Stimulated activated CD8-positive, alpha-beta memory T cell treated with anti-CD3 and anti-CD28 coated beads, Interleukin-2, amount 100 ng/mL, for 48 hours (primary cell): Measurements from ENCODE around the gene SLC35A2.

ENCODE experiments used
- DNase-seq, 2 donors: peaks; one replicate each; pipeline ENCODE4 v3.0.0-alpha.2; 2020; ENCODE audit warnings: low read depth in 2 of 2

The SLC35A2 gene

GRCh38 chrX:48927736-48928382, 16.4 kb upstream of the SLC35A2 start:
- no peak for DNase-seq

DNA sequence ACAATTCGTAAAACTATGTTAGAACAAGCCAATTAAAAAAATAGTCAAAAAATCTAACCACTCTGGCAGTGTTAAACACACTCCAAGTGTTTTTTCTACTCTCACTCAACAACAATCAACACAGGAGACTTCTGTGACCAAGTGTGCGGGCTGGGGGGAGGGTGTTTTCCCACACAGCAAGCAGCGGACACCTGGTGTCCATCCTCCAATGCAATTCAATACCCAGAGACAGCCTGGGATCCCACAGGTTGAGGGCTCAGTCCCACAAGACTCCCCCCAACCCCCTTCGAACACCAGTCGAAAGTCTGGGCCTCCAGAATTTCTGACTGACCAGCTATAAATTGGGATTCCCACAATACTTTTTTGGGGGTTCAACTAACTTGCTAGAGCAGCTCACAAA, 15.7 kb upstream of the SLC35A2 start:
- no peak for DNase-seq

DNA sequence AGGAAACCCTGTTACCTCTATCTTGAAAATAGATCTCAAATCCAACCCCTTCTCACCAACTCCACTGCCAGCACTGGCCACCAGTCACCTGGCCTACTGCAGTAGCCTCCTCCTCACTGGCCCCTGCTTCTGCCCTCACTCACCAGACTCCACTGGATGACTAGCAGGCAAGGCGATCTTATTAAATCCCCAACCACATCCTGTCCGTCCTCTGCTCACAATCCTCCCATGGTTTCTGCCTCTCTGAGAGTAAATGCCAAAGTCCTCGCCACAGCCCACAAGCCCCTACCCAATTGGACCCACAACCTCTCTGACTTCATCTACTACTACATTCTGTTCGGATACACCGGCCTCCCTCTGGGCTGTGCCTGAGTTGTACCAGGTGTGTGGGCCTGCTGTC, 12.8 kb upstream of the SLC35A2 start:
- no peak for DNase-seq

DNA sequence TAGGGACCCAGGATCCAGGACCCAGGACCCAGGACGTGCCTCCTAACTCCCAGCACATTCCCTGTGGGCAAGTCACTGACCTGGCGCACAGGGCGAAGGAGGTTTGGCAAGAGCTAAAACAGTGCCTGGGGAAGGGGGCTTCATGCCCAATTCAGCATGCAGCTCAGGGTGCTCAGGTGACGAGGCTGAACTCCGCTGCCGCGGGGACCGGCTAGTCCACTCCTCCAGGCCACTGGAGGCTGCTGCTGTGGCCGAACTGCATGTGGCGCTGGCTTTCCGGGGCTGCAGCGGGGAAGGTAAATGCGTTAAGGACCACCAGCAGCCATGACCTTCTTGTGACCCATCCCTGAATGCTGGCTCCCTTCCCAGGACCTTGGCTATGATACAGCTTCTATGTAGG, 12.3 kb upstream of the SLC35A2 start:
- no peak for DNase-seq

DNA sequence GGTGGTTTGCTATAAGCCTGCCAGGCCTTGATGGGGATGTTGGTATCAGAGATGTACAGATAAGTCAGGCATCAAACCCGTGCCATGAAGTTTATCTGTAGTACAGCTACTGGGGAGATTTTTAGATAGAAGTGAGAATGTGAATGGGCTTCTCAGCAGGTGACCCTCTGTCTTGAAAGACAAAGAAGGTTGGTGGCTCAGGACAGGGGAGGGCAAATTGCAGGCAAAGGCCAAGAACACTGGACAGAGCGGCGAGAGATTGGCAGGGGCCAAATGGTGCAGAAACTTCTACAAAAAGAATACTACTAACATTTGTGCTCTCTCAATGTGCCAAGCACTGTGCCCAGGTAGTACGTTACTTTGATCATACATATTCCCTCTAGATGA, 9.3 kb upstream of the SLC35A2 start:
- no peak for DNase-seq

GRCh38 chrX:48919947-48920717, 8.7 kb upstream of the SLC35A2 start:
- DNase-seq: no peak

GRCh38 chrX:48919360-48919841, 8.0 kb upstream of the SLC35A2 start:
- DNase-seq: no peak

DNA sequence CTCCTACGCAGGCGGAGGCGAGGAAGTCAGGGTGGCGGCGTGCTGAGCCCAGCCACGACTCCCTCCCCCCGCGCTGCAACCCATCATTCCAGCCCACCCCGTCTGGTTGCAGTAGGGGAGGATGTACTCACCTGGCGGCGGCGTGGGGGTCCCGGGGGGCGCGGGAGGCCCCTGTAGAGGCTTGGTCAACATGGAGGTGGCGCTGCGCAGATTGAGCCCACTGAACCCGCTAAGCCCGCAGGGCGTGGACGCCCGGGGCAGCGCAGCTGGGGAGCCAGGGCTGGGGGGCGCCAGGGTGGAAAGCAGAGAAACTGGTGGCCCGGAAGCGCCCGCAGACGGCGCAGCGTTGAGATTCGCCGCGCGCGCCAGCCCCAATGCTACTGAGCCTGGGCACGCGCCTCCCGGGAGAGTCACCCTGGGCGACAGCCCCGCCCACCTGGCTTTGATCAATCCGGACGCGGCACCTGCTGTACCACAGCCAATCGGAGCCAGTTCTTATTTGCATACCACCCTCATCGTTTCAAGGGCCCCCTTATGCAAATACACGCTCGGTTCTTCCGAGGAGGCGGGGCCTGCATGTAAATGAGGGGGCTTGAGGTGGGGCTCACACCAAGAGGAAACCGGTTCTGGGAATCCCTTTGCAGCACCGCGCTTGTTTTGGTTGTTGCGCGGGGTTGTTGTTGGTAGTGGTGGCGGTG, 7.3 kb upstream of the SLC35A2 start, which contains the start of gene PIM2:
PIM2 (minus strand) TSS at position 382 of the 698 bp plus-strand sequence; CDS start at position 192, 190 bp downstream.
- peak; percentile 80 to 83 for DNase-seq

GRCh38 chrX:48918301-48918642, 6.8 kb upstream of the SLC35A2 start:
- DNase-seq: no peak

DNA sequence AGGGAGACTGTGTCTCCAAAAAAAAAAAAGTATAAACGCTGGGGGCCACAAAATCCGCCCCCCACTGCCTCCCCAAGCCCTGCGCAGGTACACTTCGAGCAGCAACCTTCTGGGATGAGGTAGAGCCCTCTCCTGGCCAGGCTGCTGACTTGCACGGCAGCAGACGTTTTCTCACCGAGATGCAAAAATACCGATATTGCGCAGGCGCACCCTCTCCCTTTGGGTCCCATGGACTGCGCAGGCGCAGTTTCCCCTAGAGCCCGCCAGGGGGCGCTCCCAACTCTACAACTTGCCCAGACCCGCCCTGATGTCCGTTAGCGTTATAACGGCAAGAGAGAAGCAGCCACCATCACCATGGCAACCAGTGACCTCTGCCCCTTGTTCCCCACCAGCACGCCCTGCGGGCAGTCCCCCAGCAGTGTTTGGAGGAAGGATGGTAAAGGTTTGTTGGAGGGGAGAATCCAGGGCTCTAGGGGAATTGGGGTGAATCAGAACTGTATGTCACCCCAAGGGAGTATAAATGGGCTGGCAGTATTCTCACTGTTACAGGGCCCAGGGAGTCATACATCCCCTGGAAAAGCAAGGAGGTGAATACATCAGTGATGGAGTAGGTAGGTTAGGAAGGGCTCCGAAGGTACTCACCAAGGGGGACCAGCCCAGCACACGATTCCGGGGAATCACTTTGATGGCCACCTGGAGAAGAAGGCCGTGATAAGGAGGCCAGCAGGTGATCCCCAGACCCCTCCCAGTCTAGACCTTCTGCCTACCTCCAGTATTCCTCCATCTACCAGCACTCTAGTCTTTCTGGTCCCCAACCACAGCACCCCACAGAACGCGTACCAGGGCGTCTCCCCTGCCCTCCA, 5.9 kb upstream of the SLC35A2 start:
- peak; percentile 68 to 72 for DNase-seq

DNA sequence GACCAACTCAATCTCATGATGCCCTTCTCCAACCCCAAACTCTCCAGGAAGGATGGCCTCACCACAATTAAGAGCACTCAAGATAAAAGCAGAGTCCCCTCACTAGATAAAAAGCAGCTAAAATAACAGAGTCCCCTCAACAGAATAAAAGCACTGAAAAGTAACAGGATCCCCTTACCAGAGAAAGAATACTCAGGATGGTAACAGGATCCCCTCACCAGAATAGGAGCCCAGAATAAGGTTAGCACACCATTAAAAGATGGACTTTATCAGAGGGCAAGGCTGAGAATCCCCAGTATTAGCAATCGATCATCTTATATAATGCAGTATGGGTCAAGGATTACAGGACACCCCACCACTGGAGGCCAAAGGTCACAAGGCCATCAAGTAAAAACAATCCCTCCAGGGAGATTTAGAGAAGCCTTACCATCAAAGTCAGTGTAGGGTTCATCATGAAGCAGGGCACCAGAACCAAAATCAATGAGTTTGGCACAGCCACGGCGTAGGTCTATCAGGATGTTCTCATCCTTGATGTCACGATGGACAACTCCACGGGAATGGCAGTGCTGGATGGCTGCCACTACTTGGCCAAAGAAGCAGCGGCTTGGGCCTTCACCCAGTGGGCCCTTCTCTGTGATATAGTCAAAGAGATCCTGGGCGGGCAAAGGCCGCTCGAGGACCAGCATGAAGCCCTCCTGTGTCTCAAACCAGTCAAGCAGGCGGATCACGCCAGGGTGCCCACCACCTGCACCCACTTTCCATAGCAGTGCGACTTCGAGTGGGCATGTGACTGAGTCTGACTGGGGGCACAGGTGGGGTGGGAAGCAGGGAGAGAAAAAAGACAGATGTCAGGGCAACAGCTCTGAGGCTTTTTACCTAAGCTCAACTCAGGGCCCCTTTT, 3.4 kb upstream of the SLC35A2 start:
- no peak for DNase-seq

DNA sequence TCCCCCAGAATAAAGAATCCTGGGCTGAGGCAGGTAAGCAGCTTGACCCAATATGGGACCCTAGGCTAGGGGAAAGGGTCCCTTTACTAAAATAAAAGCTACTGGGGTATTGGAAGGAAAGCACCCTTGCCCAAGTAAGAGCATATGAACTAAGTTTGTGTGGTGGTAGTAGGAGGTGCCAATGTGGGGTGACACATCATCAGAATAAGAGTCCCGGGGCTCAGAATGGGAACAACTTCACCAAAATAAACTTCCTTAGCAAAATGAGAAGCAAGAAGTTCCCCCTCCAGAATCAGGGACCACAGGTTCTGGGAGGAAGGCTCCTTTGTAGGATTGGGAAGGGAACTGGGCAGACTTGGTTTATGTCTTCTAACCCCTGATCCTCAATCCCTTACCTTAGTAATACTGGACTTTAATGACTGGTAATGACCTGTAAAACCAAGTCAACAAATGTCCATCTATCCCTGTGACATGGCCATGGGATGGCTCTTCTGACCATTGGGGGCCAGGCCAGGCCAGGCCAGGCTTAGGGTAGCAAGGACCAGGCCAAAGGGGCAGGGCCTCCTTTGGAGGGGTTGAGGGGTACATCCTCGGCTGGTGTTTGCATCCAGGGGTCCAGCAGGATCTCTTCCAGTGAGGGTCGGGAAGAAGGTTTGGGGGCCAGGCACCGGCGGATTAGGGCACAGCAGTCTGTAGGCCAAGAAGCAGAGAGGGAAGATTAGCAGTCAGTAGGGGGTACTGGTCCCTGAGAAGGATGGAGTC, 2.3 kb upstream of the SLC35A2 start:
- DNase-seq: no peak

- DNase-seq: no peak
These were observed 477 bp downstream of the SLC35A2 start for GRCh38 chrX:48910926-48911411.

DNA sequence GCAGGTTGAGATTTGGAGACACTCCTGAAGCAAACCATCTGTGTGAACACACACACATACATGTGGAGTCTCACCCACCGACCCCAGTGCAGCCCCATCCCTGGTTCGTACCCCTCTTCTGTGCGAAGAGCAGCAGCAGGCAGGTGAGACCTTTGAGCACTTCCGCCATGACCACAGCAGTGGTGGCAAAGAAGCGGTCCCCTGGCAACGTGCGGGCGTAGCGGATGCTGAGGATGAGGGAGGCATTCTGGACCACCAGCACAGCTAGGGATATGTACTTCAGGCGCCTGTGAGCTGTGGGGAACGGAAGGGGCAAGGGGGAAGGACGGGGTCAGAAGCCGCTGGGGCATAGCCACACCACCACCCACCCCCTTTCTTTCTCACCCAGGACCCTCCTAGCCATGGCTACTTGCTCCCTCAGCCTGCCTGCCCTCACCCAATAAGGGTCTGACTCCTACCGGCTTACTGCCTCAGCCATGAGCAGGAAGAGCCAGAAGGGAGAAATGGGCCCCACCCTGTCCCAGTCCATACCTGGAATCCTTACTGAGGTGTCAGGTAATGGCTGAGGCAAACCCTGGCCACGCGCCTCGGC, 1.6 kb downstream of the SLC35A2 start:
- no peak for DNase-seq

DNA sequence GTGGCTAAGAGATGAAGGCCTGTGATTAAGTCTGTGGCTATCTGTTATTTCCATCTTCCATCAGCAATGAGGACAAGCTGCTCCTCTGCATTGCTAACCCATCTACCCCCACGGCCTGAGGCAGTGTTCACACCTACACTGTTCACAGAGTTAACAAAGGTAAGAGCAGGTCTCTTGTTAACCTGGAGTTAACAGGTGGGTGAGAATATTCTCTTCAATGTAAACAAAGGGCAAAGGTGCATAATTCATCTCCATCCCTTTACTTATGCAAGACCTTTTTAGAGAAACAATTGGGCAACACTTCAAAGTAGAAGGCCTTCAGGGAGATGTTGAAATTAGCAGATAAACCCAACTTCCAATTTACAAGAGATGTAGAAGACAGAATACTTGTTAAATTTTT, 2.8 kb downstream of the SLC35A2 start:
- no peak for DNase-seq

DNA sequence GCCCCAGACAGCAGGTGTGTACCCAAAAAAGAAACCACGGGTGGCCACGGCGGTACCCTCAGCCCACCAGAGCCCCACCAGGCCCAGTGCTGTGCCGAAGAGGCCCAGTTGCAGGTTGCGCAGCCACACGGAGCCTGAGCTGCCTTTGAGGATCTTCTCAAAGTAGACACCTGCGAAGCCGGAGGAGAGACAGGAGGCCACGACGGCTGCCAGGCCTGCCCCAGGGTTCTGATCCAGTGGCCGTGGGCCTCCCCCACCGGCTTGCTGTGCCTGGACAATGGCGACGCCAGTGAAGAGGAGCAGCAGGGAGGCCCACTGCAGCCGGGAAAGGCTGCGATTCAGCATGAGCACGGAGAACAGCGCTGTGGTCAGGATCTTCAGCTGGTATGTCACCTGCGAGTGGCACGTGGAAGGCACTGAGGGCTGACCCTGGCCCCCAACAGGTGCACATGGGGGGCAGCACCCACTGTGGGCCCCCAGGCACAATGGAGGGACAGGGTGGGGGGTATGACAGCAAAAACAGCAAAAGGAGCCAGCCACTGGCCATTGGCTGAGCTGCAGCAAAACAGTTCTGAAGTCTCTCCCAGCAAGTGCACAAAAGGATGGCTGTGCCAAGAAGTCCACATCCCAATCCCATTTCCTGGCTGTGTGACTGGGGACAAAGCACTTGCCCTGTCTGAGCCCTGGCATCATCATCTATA, 6.2 kb downstream of the SLC35A2 start:
- DNase-seq: no peak

DNA sequence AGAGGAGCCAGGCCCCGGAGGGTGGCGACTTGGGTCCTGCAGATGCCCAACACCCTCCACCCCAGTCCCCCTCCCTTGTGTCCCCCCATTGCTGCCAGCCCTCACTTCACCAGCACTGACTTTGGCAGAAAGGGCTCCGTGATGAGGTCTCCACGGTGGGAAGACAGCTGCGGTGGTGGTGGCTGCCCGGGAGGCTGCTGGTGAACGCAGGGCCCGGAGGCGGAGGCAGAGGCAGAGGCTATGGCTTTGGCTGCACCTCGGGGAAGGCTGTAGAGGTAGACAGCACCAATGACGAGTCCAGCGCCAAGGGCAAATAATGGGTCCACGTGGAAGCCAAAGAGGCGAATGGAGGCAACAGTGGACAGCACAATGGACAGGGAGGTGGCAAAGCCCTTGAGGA, 6.8 kb downstream of the SLC35A2 start:
- DNase-seq: no peak

DNA sequence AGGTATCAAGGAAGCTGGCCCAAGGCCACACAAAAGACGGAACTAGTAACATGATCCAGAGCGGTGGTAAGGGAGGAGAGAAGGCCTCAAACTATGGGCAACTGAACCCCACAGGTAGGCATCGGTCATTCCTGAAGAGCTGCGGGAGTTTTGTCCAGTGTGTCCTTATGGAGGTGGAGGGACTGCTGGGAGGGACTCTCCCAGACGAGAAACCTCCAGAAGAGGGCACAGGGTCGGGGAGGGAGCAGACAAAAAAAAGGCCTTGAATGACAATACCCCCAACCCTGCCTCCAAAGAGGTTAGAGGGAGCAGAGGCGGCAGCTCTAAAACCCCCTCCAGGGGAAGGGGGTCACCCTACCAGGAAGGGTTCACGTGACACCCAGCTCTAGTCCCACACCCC, 7.3 kb downstream of the SLC35A2 start:
- DNase-seq: no peak

GRCh38 chrX:48903290-48903689, 8.2 kb downstream of the SLC35A2 start:
- DNase-seq: no peak
